ENCODE measurements around the gene OR4D1. TPM values are rescaled to one million over a fixed set of nuclear protein-coding genes. Genes with fewer than 3 reads are reported as not detected.

OR4D1 gene
- total and polyA plus RNA-seq, 2 of the 8 experiments (the other 6 are each of a cell fraction or from before 2014, with no cell fraction given): 0.32 to 0.39 TPM

- no peak within 1 kb of the TSS for H2BK12ac ChIP-seq (ENCODE audit: low read depth, low read length)
- H3K27me3 ChIP-seq (replicated peaks in 1 of 4; ENCODE audit: control insufficient read depth in 3 of 4, extremely low read depth in 1 of 4, insufficient read depth in 3 of 4, low read length in 3 of 4): no peaks in the 10 kb centered on the region
- H3K56ac ChIP-seq (replicated peaks; ENCODE audit: insufficient read length, low read depth, low read length): no peak within 1 kb of the TSS
- no peak within 1 kb of the TSS; the same call in 1 of the 2 replicates for H4K8ac ChIP-seq (ENCODE audit: extremely low read depth, insufficient read depth, low read length)
- no peak within 1 kb of the TSS for H2BK120ac ChIP-seq (replicated peaks; ENCODE audit: low read depth, low read length)
- no peak for DNase-seq (ENCODE audit: low read depth in 1 of 2, low spot score in 2 of 2)
- no peak within 1 kb of the TSS for H3K18ac ChIP-seq (ENCODE audit: extremely low read depth, low read length)
- H4K5ac ChIP-seq (ENCODE audit: insufficient read length, low read depth, low read length): no peak within 1 kb of the TSS
- H4K20me1 ChIP-seq (replicated peaks in 1 of 2; ENCODE audit: control insufficient read depth in 1 of 2, insufficient read depth in 2 of 2, low read length in 2 of 2): no peaks in the 10 kb centered on the region
- peaks cover 0 to 2% (median 2%) of the 10 kb centered on the region in 4 experiments; a peak in 4 of 7 replicates for H3K4me1 ChIP-seq (replicated peaks in 1 of 4; ENCODE audit: control insufficient read depth in 3 of 4, insufficient read depth in 4 of 4, low read length in 3 of 4)
- no peak within 1 kb of the TSS for H3K23ac ChIP-seq (ENCODE audit: insufficient read length)
- no peak within 1 kb of the TSS for H2AFZ ChIP-seq (ENCODE audit: low read length)
- H2BK15ac ChIP-seq (ENCODE audit: low read length): no peak within 1 kb of the TSS
- no peaks in the 10 kb centered on the region for H3K36me3 ChIP-seq (ENCODE audit: control insufficient read depth in 2 of 4, insufficient read depth in 4 of 4, low read length in 3 of 4)
- ChIA-PET POLR2A (ENCODE audit: partially characterized antibody) (no interaction called here), CTCF (ENCODE audit: partially characterized antibody) (interaction anchor here (0.9 to 3.3 kb wide), 3 partner anchors 8 to 300 kb away, joined by 3 to 32 read pairs (median 3); no protein-coding TSS in a partner anchor)
- H3K14ac ChIP-seq (ENCODE audit: insufficient read length): no peak within 1 kb of the TSS
- no peak within 1 kb of the TSS for H2BK20ac ChIP-seq (ENCODE audit: low read length)
- no peak within 1 kb of the TSS for H3K4me3 ChIP-seq (ENCODE audit: extremely low read depth in 1 of 4, insufficient read depth in 2 of 4, low read depth in 3 of 4, low read length in 4 of 4)
- H3K79me2 ChIP-seq (ENCODE audit: control insufficient read depth in 1 of 2, insufficient read depth in 2 of 2, low read length in 2 of 2): no peaks in the 10 kb centered on the region
- no peak within 1 kb of the TSS for H2BK5ac ChIP-seq (ENCODE audit: low read depth, low read length)
- no peak within 1 kb of the TSS for H2AK5ac ChIP-seq (ENCODE audit: low read depth, low read length)
- no peaks in the 10 kb centered on the region for H3K79me1 ChIP-seq (ENCODE audit: low read depth, low read length)
- no peak within 1 kb of the TSS for H3K9ac ChIP-seq (replicated peaks in 1 of 4; ENCODE audit: extremely low read depth in 1 of 4, low read depth in 3 of 4, low read length in 3 of 4)
- no peaks in the 10 kb centered on the region for H3K9me3 ChIP-seq (ENCODE audit: insufficient read depth in 2 of 2, low read depth in 1 of 2, low read length in 1 of 2)
- FAIRE-seq: no peak
- H3K27ac ChIP-seq (ENCODE audit: low read depth, low read length): no peak within 1 kb of the TSS
- 77% methylated on average over 6 of the region's 6 CpGs; no CpG with 5 or more reads in 1 of the 2 experiments for WGBS, 2 experiments (ENCODE audit: extremely low coverage in 1 of 2, insufficient coverage in 1 of 2, insufficient read length in 1 of 2, insufficient replicate concordance in 2 of 2, low coverage in 1 of 2, low lambda C conversion rate in 2 of 2, missing lambda C conversion rate in 1 of 2)
- H3K4ac ChIP-seq (replicated peaks; ENCODE audit: insufficient read length, low read depth, low read length): no peak within 1 kb of the TSS
- no peak within 1 kb of the TSS for H3K4me2 ChIP-seq (ENCODE audit: insufficient read depth in 1 of 2, low read depth in 2 of 2, low read length in 2 of 2)
- no peak within 1 kb of the TSS for H4K91ac ChIP-seq (replicated peaks; ENCODE audit: insufficient read length, low read length)
- no peaks in the 10 kb centered on the region; the same call in 1 of the 2 replicates for H3K23me2 ChIP-seq (ENCODE audit: low read depth, low read length)
- no peak for TF ChIP-seq BRCA1 (IDR thresholded peaks at IDR 0.05; ENCODE audit: low read depth, low read length)
- TF ChIP-seq, protein P1, sequence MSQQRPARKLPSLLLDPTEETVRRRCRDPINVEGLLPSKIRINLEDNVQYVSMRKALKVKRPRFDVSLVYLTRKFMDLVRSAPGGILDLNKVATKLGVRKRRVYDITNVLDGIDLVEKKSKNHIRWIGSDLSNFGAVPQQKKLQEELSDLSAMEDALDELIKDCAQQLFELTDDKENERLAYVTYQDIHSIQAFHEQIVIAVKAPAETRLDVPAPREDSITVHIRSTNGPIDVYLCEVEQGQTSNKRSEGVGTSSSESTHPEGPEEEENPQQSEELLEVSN (IDR thresholded peaks at IDR 0.05): no peak
- no peak for TF ChIP-seq CBX5 (IDR thresholded peaks at IDR 0.05; ENCODE audit: low read depth, low read length)
- TF ChIP-seq RBBP5 (IDR thresholded peaks at IDR 0.05; ENCODE audit: borderline replicate concordance, low read depth, low read length): no peak
- no peak for TF ChIP-seq ZNF274 (IDR thresholded peaks at IDR 0.05; ENCODE audit: borderline replicate concordance, extremely low read depth, low read length)
- TF ChIP-seq KDM4A (IDR thresholded peaks at IDR 0.05; ENCODE audit: low read depth, low read length, severe bottlenecking): no peak
- TF ChIP-seq, protein P2, sequence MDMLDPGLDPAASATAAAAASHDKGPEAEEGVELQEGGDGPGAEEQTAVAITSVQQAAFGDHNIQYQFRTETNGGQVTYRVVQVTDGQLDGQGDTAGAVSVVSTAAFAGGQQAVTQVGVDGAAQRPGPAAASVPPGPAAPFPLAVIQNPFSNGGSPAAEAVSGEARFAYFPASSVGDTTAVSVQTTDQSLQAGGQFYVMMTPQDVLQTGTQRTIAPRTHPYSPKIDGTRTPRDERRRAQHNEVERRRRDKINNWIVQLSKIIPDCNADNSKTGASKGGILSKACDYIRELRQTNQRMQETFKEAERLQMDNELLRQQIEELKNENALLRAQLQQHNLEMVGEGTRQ (IDR thresholded peaks at IDR 0.05; ENCODE audit: low read length): no peak
- TF ChIP-seq POLR2AphosphoS5 (IDR thresholded peaks at IDR 0.05; ENCODE audit: low read depth, low read length): no peak
- no peak for TF ChIP-seq MAFK (IDR thresholded peaks at IDR 0.05; ENCODE audit: low read depth, low read length)
- TF ChIP-seq TAF7 (optimal IDR thresholded peaks at IDR 0.05; ENCODE audit: borderline replicate concordance, low read depth, low read length): no peak
- TF ChIP-seq RNF2 (IDR thresholded peaks at IDR 0.05; ENCODE audit: borderline replicate concordance, low read depth, low read length, missing control alignments, poor library complexity, severe bottlenecking): no peak
- TF ChIP-seq GTF2F1 (IDR thresholded peaks at IDR 0.05; ENCODE audit: borderline replicate concordance, low read depth, low read length): no peak
Observed at GRCh38 chr17:58192612-58193011, 44.4 kb downstream of the OR4D1 start, which contains the start of gene EPX. EPX (plus strand) TSS chr17:58192726; CDS start chr17:58192847, 121 bp downstream.

Measured in H1 (cell line).